PFSK-1 (cell line): ENCODE data around the gene NDUFA13.

Experiments used
- FOXP2 ChIP-seq: optimal IDR thresholded peaks from 2 replicates; pipeline ENCODE3; 2011; ENCODE audit warnings: borderline replicate concordance, control low read depth, inconsistent platforms; ENCODE audit not compliant: insufficient read depth; ENCODE audit errors: extremely low read length, extremely low read depth
- POLR2AphosphoS5 ChIP-seq: IDR thresholded peaks from 2 replicates; pipeline ENCODE4 v1.6.1; 2012; ENCODE audit warnings: low read depth, mild to moderate bottlenecking, control low read depth, low read length, moderate library complexity
- REST ChIP-seq, 2 experiments: IDR thresholded peaks; 2 replicates each; pipeline versions ENCODE4 v1.6.1 to v1.8.0; 2011 to 2012; ENCODE audit warnings: low read depth in 2 of 2, low read length in 2 of 2, control low read depth in 1 of 2, inconsistent platforms in 1 of 2, mild to moderate bottlenecking in 1 of 2, moderate library complexity in 1 of 2; ENCODE audit not compliant: insufficient read depth in 1 of 2
- SIN3A ChIP-seq: IDR thresholded peaks from 2 replicates; pipeline ENCODE4 v1.6.1; 2012; ENCODE audit warnings: mild to moderate bottlenecking, low read length, moderate library complexity, borderline replicate concordance; ENCODE audit not compliant: insufficient read depth
- TAF1 ChIP-seq: IDR thresholded peaks from 2 replicates; pipeline ENCODE4 v1.6.1; 2012; ENCODE audit warnings: low read length, control low read depth, borderline replicate concordance; ENCODE audit not compliant: insufficient read depth

NDUFA13 gene

GRCh38 chr19:19514881-19515641, 964 bp upstream of the NDUFA13 start, which contains the start of gene TSSK6:
TSSK6 (minus strand) TSS chr19:19515548; CDS start chr19:19515427, 121 bp downstream.
- TF ChIP-seq POLR2AphosphoS5 (no peak), FOXP2 (no peak), SIN3A (no peak), REST (IDR thresholded peaks at IDR 0.05; ENCODE audit: insufficient read depth in 1 of 2, low read depth in 2 of 2, low read length in 2 of 2) (no peak), TAF1 (no peak)

- TF ChIP-seq TAF1 = no peak
- TF ChIP-seq POLR2AphosphoS5 = no peak
- TF ChIP-seq REST (IDR thresholded peaks at IDR 0.05; ENCODE audit: insufficient read depth in 1 of 2, low read depth in 2 of 2, low read length in 2 of 2) = no peak
- TF ChIP-seq FOXP2 = no peak
- no peak for TF ChIP-seq SIN3A
These were observed 1.2 kb downstream of the NDUFA13 start for GRCh38 chr19:19517235-19517619.

- no peak for TF ChIP-seq POLR2AphosphoS5
- TF ChIP-seq TAF1 = no peak
- no peak for TF ChIP-seq FOXP2
- TF ChIP-seq SIN3A = no peak
- no peak for TF ChIP-seq REST (IDR thresholded peaks at IDR 0.05; ENCODE audit: insufficient read depth in 1 of 2, low read depth in 2 of 2, low read length in 2 of 2)
These were observed 5.0 kb downstream of the NDUFA13 start for GRCh38 chr19:19520989-19521388.

- no peak for TF ChIP-seq FOXP2
These were observed 7.2 kb downstream of the NDUFA13 start for GRCh38 chr19:19523177-19523576.

GRCh38 chr19:19524053-19524452, 8.0 kb downstream of the NDUFA13 start:
- TF ChIP-seq TAF1 (no peak), REST (IDR thresholded peaks at IDR 0.05; ENCODE audit: insufficient read depth in 1 of 2, low read depth in 2 of 2, low read length in 2 of 2) (no peak), FOXP2 (no peak)
